UCSD-AML1 (cell line): Measurements from ENCODE around the gene L1CAM.
A peak's percentile ranks its signal among the peaks of the same experiment; 100 is the strongest.

Experiments
- DNase-seq: peaks from one replicate; lab custom pipeline; 2025; ENCODE audit not compliant: unreplicated experiment; lab: John Stamatoyannopoulos, UW

The L1CAM gene

GRCh38 chrX:153878969-153879653, 6.9 kb downstream of the L1CAM start:
- no peak for DNase-seq

DNA sequence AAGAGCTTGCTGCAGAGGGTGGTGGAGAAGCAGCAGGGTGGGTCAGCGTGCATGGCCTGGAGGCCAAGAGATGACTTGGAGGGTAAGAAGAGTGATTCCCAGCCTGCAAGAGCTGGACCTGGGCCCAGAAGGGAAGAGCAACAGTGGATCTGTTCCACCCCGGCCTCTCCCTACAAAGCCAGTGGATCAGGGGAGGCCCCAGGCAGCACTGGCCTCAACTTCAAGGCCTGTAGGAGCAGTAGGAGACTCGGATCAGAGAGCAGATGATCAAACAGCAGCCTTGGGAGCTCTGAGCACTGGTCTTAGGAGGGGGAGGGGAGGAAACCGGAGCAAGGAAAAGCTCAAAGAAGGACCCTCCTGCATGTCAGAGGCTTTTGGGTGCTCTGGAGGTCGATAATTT, 7.6 kb downstream of the L1CAM start:
- no peak for DNase-seq

- DNase-seq, result no peak
Measured at GRCh38 chrX:153877571-153878261, 8.3 kb downstream of the L1CAM start.

- no peak for DNase-seq
Measured at GRCh38 chrX:153876112-153876491, 9.9 kb downstream of the L1CAM start.

DNA sequence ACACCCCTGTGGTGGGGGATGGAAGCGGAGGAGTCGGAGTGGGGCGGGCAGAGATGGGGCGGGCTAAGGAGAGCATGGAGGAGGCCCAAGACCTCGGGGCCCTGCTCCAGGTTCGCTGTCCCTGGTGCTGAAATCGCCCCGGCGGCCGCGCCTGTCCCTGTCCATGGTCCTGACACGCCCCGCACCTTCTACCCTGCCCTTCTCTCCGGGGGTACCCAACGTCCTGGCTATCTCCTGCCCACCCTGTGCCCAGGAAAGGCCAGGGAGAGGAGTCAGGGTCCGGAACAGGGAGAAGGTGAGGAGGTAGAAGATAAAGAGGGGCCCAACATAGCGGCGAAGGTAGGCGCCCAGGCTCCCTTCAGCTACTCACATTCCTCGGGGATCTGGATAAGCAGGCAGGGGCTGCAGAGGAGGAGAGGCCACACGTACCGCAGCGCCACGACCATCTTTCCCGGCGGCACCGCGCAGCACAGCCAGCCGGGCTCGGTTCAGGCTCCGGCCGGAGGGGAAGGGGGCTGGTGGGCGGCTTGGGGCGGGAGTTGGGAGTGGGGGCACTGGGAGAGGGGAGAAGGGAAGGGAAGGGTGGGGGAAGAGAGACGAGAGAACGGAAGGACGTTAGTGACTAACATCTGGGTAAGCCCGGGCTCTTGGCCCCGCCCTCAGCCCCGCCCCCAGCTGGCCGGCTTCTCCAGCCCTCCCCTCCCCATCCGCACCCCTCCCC, 10.4 kb downstream of the L1CAM start:
- peak; percentile 65 for DNase-seq

DNA sequence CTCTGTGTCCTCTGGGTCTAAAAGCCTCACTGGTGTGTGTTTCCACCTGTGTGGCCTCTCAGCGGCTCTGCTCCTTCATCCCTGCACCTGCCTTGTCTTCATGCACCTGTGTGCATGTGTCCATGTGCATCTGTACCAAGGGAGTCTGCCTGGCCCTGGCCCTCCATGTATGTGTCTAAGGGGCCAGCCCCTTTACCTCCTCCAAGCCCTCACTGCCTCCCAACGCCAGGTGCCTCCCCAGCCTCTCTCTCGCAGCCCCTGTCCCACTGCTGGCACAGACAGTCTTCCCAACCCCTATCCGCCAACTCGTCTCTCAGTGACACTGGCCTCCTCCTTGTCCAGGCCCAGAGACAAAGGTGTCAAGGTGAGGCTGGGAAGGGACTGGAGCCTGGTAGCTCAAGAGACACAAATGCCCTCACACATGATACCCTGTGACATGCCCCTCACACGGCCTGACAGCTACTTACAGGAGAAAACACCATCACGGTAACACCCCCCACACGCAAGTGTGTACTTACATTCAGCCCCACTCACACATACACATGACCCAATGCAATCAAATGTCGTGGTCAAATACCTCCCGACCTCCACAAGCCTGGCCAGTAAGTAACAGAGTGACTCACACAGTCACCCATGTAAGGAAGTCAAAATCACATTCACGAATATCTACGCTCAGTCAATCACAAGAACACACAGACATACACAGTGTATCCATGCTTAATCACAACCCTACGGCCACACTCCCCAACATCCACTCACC, 11.4 kb downstream of the L1CAM start:
- no peak for DNase-seq

- DNase-seq, result no peak
Measured at GRCh38 chrX:153874085-153874365, 11.9 kb downstream of the L1CAM start.

DNA sequence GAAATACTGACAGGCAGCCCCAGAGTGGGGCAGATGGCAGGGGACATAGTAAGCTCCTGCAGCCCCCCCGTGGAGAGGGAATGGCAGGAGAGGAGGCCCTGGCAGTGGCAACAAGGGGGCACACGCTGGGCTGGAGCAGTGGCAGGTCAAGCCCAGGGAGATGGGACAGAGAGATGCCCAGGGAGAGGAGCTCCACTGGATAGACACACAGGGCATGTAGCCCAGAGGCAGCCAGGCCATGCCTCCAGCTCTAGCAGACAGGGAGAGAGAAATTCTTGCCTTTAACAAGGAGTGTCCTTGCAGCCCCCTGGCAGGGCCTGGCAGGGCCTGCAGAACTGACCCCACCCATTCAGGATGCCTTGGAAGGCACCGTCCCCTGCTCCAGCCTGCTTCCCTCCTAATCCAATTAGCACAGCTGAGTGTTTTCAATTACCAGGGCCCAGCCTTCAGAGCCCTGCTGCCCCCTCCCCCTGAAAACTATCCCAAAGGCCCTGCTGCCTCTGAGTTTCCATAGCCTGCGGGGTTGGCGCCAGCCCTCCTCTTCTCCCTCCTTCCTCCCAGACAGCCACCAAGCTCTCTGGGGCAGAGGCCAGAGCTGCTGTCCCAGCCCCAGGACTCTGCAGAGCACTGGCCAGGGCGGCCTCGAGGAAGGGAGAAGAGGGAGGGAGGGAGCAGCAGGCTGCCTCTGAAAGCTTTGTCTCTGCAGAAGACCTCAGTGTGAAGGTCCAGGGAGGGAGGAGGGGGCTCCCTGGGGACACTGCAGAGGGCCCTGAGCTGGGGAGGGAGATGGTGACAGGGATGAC, 12.5 kb downstream of the L1CAM start:
- no peak for DNase-seq

DNA sequence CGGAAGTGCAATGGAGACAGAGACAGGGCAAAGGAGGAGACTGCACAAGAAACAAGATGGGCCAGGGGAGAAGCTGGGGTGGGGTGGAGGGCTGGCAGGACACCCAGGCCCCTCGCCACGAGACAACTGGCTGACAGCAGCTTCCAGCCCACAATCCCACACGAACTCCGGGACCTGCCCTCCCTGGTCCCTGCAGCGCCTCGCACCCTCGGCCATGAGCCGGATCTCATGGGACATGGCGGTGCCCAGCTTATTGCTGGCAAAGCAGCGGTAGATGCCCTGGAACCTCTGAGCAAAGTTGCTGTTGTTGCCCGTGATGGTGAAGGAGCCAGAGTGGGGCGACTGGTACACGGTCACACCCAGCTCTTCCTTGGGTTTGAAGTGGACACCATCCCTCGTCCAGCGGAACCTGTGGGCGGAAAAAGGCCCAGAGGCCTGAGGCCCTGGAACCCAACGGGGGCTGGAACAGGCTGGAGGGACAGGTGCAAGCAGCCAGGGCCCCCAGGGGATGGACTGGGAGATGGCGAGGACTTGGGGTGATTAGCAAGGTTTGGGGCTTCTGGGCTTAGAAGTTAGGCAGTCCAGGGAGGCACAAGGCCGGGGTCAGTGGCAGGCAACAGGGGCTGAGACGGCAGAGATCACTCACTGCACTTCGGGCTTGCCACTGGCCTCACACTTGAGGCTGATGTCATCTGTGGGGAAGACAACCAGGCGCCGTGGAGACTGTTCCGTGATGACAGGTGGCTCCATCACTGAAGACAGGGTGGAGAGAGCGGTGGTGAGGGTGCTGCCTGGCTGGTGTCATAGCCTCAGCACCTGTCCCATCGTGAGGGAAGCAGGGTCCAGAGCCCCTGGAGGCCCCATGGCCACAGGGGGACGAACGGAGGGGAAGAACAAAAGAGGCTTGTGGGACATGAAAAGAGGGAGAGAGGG, 13.8 kb downstream of the L1CAM start:
- DNase-seq, result no peak

DNA sequence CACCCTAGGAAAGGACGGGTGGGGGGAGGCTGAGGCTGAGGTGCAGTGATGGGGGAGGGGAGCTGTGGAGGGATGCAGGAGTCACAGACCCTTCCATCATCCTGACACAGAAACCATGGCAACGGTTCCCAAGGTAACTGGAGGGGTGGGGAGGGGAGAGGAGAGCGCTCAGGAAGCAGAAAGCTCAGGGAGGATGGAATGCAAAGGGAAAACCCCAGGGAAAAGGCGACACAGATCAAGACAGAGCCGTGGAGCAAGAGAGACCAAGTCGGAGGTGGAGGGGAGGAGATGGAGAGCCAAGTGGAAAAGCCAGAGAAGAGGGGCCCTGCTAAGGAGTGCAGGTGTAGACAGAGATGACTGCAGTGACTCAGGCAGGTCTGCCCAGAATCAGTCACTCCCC, 14.5 kb downstream of the L1CAM start:
- DNase-seq, result no peak

DNA sequence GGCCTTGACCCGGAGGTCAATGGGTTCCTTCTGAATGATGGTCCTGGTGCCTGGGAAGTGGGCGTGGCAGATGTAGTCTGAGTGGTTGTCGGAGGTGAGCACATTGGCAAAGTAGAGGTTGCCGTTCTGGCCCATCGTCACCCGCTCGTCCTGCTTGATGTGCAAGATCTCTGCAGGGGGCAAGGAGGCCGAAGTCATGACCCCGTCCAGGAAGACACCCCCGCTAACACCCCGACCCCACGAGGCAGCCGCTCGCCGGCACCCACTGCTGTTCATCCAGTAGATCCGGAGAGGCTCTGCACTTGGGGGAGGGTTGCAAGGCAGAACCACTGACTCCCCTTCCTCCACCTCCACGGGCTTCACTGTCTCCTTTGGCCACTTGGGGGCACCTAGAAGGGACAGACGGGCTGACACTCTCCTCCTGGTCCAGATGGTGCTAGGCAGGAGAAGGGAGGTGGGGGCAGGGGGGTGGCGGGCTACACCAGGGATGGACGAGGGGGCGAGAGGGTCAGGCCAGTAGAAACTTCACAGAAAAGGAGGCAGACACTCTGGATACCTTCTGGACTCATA, 15.1 kb downstream of the L1CAM start:
- DNase-seq, result no peak

GRCh38 chrX:153870288-153870690, 15.7 kb downstream of the L1CAM start:
- no peak for DNase-seq

GRCh38 chrX:153869473-153870287, 16.3 kb downstream of the L1CAM start:
- DNase-seq, result no peak

GRCh38 chrX:153868576-153869472, 17.1 kb downstream of the L1CAM start:
- no peak for DNase-seq

DNA sequence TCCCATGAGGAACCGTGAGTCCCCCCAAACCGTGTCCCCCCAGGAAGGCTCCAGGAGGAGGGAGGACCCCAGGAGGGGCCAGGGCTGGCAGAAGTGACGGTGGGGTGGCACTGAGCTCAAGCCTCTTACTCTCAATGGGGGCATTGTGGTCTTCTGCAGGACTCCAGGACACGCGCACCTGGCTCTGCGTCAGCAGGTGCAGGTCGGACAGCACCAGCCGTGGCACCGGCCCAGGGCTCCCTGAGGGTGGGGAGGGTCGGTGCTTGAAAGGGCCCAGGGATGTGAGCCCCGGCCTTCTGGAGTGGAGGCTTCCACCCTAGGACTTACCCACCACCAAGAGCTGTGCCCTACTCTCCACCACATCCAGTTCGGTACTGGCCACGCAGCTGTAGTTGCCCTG, 18.3 kb downstream of the L1CAM start:
- DNase-seq, result no peak

GRCh38 chrX:153867139-153867538, 18.8 kb downstream of the L1CAM start:
- no peak for DNase-seq

- no peak for DNase-seq
Measured at GRCh38 chrX:153866302-153867019, 19.5 kb downstream of the L1CAM start.
